OCI-LY7 (cell line): Measurements from ENCODE around the gene LRG1. TPM values are rescaled to one million over a fixed set of nuclear protein-coding genes. Genes with fewer than 3 reads are reported as not detected.

Source experiments
- BruUV-seq: library from RNA; stranded (reverse); fragments of 400-500 nt; replicated peaks from 2 replicates; lab custom pipeline; 2021; lab: Mats Ljungman, UMichigan
- CTCF ChIA-PET: fragments of 300-600 bp; sonication (Branson Sonifier 250); formaldehyde crosslinking; loops from one replicate; lab custom pipeline; 2022; ENCODE audit warnings: antibody characterized with exemption; ENCODE audit not compliant: unreplicated experiment; lab: Charles Lee
- POLR2A ChIA-PET: fragments of 300-600 bp; sonication (Branson Sonifier 250); formaldehyde crosslinking; loops from one replicate; lab custom pipeline; 2022; ENCODE audit warnings: antibody characterized with exemption; lab: Charles Lee
- DNase-seq: peaks from one replicate; pipeline ENCODE4 v3.0.0-alpha.2; 2015; ENCODE audit warnings: low spot score
- H2AFZ ChIP-seq: fragments of 200-600 bp; sonication (generic), shearing (Covaris generic); 2 replicates; pipeline ENCODE4 v1.6.1; 2014; ENCODE audit warnings: mild to moderate bottlenecking, antibody characterized with exemption, low read length, moderate library complexity
- H3K27ac ChIP-seq: fragments of 200-600 bp; sonication (generic); 2 replicates; pipeline ENCODE4 v1.5.1; 2014; ENCODE audit warnings: mixed run types, low read depth, mild to moderate bottlenecking, moderate library complexity, low read length, inconsistent platforms; ENCODE audit not compliant: poor library complexity, severe bottlenecking
- H3K36me3 ChIP-seq: fragments of 200-600 bp; sonication (generic); 2 replicates; pipeline ENCODE4 v1.6.1; 2014; ENCODE audit warnings: mild to moderate bottlenecking, antibody characterized with exemption, low read length, moderate library complexity, mixed read lengths; ENCODE audit not compliant: insufficient read depth
- H3K4me1 ChIP-seq: fragments of 200-600 bp; sonication (generic); 2 replicates; pipeline ENCODE4 v1.5.1; 2014; ENCODE audit warnings: mild to moderate bottlenecking, low read length; ENCODE audit not compliant: insufficient read depth, poor library complexity, severe bottlenecking
- H3K4me2 ChIP-seq: fragments of 200-600 bp; sonication (generic); 2 replicates; pipeline ENCODE4 v1.6.1; 2014; ENCODE audit warnings: mild to moderate bottlenecking, low read length
- H3K4me3 ChIP-seq: fragments of 200-600 bp; sonication (generic); 2 replicates; pipeline ENCODE4 v1.5.1; 2014; ENCODE audit warnings: mild to moderate bottlenecking, low read depth, low read length; ENCODE audit not compliant: poor library complexity, severe bottlenecking
- H3K79me2 ChIP-seq: fragments of 200-600 bp; sonication (generic); 2 replicates; pipeline ENCODE4 v1.6.1; 2016; ENCODE audit warnings: low read depth, mild to moderate bottlenecking, low read length, moderate library complexity, mixed read lengths; ENCODE audit not compliant: insufficient read depth
- H3K9me2 ChIP-seq: fragments of 200-600 bp; sonication (generic); 2 replicates; pipeline ENCODE4 v1.6.1; 2016; ENCODE audit warnings: mild to moderate bottlenecking, low read length, mixed read lengths; ENCODE audit not compliant: insufficient read depth
- H3K9me3 ChIP-seq: fragments of 200-600 bp; sonication (generic); 2 replicates; pipeline ENCODE4 v1.6.1; 2014; ENCODE audit warnings: mild to moderate bottlenecking, mixed run types, low read length, mixed read lengths
- H4K20me1 ChIP-seq: fragments of 200-600 bp; sonication (generic); 2 replicates; pipeline ENCODE4 v1.6.1; 2014; ENCODE audit warnings: mild to moderate bottlenecking, antibody characterized with exemption, low read length, moderate library complexity, mixed read lengths; ENCODE audit not compliant: insufficient read depth
- CTCF ChIP-seq: fragments of 200-600 bp; sonication (generic); conservative IDR thresholded peaks from 2 replicates; pipeline ENCODE4 v1.5.1; 2014; ENCODE audit warnings: mild to moderate bottlenecking, antibody characterized with exemption, low read length, moderate library complexity, mixed read lengths
- EZH2phosphoT487 ChIP-seq: fragments of 200-600 bp; sonication (generic); IDR thresholded peaks from 2 replicates; pipeline ENCODE4 v1.6.1; 2018; ENCODE audit warnings: low read depth, borderline replicate concordance, mild to moderate bottlenecking, mixed run types, antibody characterized with exemption, low read length, moderate library complexity, mixed read lengths
- intact Hi-C: fragments of 100-400 bp; cut with micrococcal nuclease; formaldehyde crosslinking; loops from one replicate; pipeline ENCODE4 v1.10.0; 2022; ENCODE audit not compliant: unreplicated experiment
- total RNA-seq, 2 experiments: library from RNA; depleted of rRNA in 1 of 2; stranded (reverse); fragments of >200 nt in 1 of 2; shearing (Covaris generic) in 1 of 2; gene quantifications; 2 replicates each; pipeline ENCODE4 v1.2.3, GENCODE V29; 2014 to 2022

LRG1 gene
- total RNA-seq, 2 experiments from 2014 or later: 1.6 to 1.9 TPM

- Histone ChIP-seq H3K27ac (no peak overlapping the region), H3K36me3 (no peaks in the 10 kb centered on the region), H3K4me1 (no peaks in the 10 kb centered on the region), H3K79me2 (no peaks in the 10 kb centered on the region), H3K9me3 (no peaks in the 10 kb centered on the region), H2AFZ (no peak overlapping the region), H3K4me2 (no peak overlapping the region), H3K4me3 (no peak overlapping the region), H4K20me1 (no peaks in the 10 kb centered on the region), H3K9me2 (no peaks in the 10 kb centered on the region)
- TF ChIP-seq CTCF (no peak), EZH2phosphoT487 (no peak)
- CTCF ChIA-PET: no interaction called here
- no TSS peak for BruUV-seq
- DNase-seq: no peak
- intact Hi-C loops: no loop called here
- POLR2A ChIA-PET: no interaction called here
Measured at GRCh38 chr19:4515732-4516131, 24.1 kb downstream of the LRG1 start.

GRCh38 chr19:4513248-4513647, 26.6 kb downstream of the LRG1 start:
- ChIA-PET CTCF (no interaction called here), POLR2A (no interaction called here)
- DNase-seq: no peak
- intact Hi-C loops: no loop called here
- H4K20me1 ChIP-seq: no peaks in the 10 kb centered on the region
- no peaks in the 10 kb centered on the region for H3K36me3 ChIP-seq
- no peak for TF ChIP-seq CTCF
- TF ChIP-seq EZH2phosphoT487: no peak
- H3K4me2 ChIP-seq: no peak overlapping the region
- H3K9me3 ChIP-seq: no peaks in the 10 kb centered on the region
- no TSS peak for BruUV-seq
- H3K4me3 ChIP-seq: no peak overlapping the region
- H3K79me2 ChIP-seq: no peaks in the 10 kb centered on the region
- H3K4me1 ChIP-seq: no peaks in the 10 kb centered on the region
- no peak overlapping the region for H3K27ac ChIP-seq
- no peak overlapping the region for H2AFZ ChIP-seq
- no peaks in the 10 kb centered on the region for H3K9me2 ChIP-seq

GRCh38 chr19:4512070-4512469, 27.8 kb downstream of the LRG1 start:
- Histone ChIP-seq H3K4me3 (no peak overlapping the region), H3K4me1 (no peaks in the 10 kb centered on the region), H3K27ac (no peak overlapping the region), H3K79me2 (no peaks in the 10 kb centered on the region), H3K4me2 (no peak overlapping the region), H2AFZ (no peak overlapping the region), H4K20me1 (no peaks in the 10 kb centered on the region), H3K36me3 (no peaks in the 10 kb centered on the region), H3K9me2 (no peaks in the 10 kb centered on the region), H3K9me3 (no peaks in the 10 kb centered on the region)
- POLR2A ChIA-PET: no interaction called here
- intact Hi-C loops: no loop called here
- CTCF ChIA-PET: no interaction called here
- TF ChIP-seq EZH2phosphoT487 (no peak), CTCF (no peak)
- BruUV-seq: no TSS peak
- DNase-seq: no peak
